Keratinocyte (primary cell): Measurements from ENCODE around the gene TBC1D5. TPM values are rescaled to one million over a fixed set of nuclear protein-coding genes. Genes with fewer than 3 reads are reported as not detected.
A peak's percentile ranks its signal among the peaks of the same experiment; 100 is the strongest.

Source experiments
- DNase-seq: peaks from one replicate; pipeline ENCODE4 v3.0.0-alpha.2; 2011; ENCODE audit warnings: low read depth, missing footprints, low spot score
- FAIRE-seq: peaks from 2 replicates; lab custom pipeline; 2011; peaks lifted over from hg19 to GRCh38; lab: Jason Lieb, UNC
- H2AFZ ChIP-seq: 2 replicates; pipeline ENCODE4 v1.6.0; 2012; ENCODE audit warnings: low read length, control low read depth, inconsistent platforms; ENCODE audit not compliant: control insufficient read depth
- H3K27ac ChIP-seq: 2 replicates; pipeline ENCODE4 v1.5.1; 2011; ENCODE audit warnings: low read length; ENCODE audit not compliant: control insufficient read depth, insufficient read depth
- H3K27me3 ChIP-seq: 3 replicates; pipeline ENCODE4 v1.6.0; 2011; ENCODE audit warnings: low read length; ENCODE audit not compliant: control insufficient read depth, insufficient read depth; ENCODE audit errors: extremely low read depth
- H3K36me3 ChIP-seq, 2 experiments: 2 replicates in 1 of 2; 3 replicates in 1 of 2; pipeline ENCODE4 v1.5.1; 2011; ENCODE audit warnings: low read length in 2 of 2, mild to moderate bottlenecking in 1 of 2; ENCODE audit not compliant: control insufficient read depth in 2 of 2, insufficient read depth in 2 of 2; ENCODE audit errors: extremely low read depth in 1 of 2
- H3K4me1 ChIP-seq: 3 replicates; pipeline ENCODE4 v1.5.1; 2011; ENCODE audit warnings: low read length; ENCODE audit not compliant: control insufficient read depth, insufficient read depth; ENCODE audit errors: extremely low read depth
- H3K4me2 ChIP-seq: 3 replicates; pipeline ENCODE4 v1.6.0; 2011; ENCODE audit warnings: low read depth, low read length; ENCODE audit not compliant: control insufficient read depth, insufficient read depth; ENCODE audit errors: extremely low read depth
- H3K4me3 ChIP-seq, 3 experiments: fragments of 200-600 bp in 1 of 3; sonication (generic) in 1 of 3; 2 replicates in 2 of 3; 3 replicates in 1 of 3; pipeline ENCODE4 v1.5.1; 2011 to 2016; ENCODE audit warnings: low read length in 3 of 3, mild to moderate bottlenecking in 3 of 3, control low read depth in 2 of 3, inconsistent platforms in 1 of 3, low read depth in 1 of 3, mixed read lengths in 1 of 3, mixed run types in 1 of 3, moderate library complexity in 1 of 3; ENCODE audit not compliant: control insufficient read depth in 2 of 3, insufficient read depth in 2 of 3; ENCODE audit errors: extremely low read depth in 1 of 3
- H3K79me2 ChIP-seq: 2 replicates; pipeline ENCODE4 v1.6.0; 2012; ENCODE audit warnings: low read length; ENCODE audit not compliant: control insufficient read depth, insufficient read depth
- H3K9ac ChIP-seq: 3 replicates; pipeline ENCODE4 v1.6.0; 2011; ENCODE audit warnings: low read length; ENCODE audit not compliant: control insufficient read depth, insufficient read depth; ENCODE audit errors: extremely low read depth
- H3K9me1 ChIP-seq: 3 replicates; pipeline ENCODE4 v1.6.0; 2011; ENCODE audit warnings: low read length; ENCODE audit not compliant: control insufficient read depth, insufficient read depth; ENCODE audit errors: extremely low read depth
- H3K9me3 ChIP-seq: 2 replicates; pipeline ENCODE4 v1.5.1; 2012; ENCODE audit warnings: low read depth, low read length; ENCODE audit not compliant: control insufficient read depth
- H4K20me1 ChIP-seq: 3 replicates; pipeline ENCODE4 v1.6.0; 2011; ENCODE audit warnings: low read length; ENCODE audit not compliant: control insufficient read depth, insufficient read depth; ENCODE audit errors: extremely low read depth
- CTCF ChIP-seq, 3 experiments: IDR thresholded peaks in 1 of 3; conservative IDR thresholded peaks in 1 of 3; optimal IDR thresholded peaks in 1 of 3; 2 replicates in 2 of 3; 3 replicates in 1 of 3; pipeline versions ENCODE3 to v1.5.1; 2011; ENCODE audit warnings: low read length in 3 of 3, mild to moderate bottlenecking in 3 of 3, moderate library complexity in 2 of 3, control low read depth in 1 of 3, inconsistent platforms in 1 of 3; ENCODE audit not compliant: insufficient read depth in 2 of 3; ENCODE audit errors: extremely low read depth in 1 of 3
- EZH2 ChIP-seq: IDR thresholded peaks from one replicate; pipeline ENCODE4 v1.6.1; 2012; ENCODE audit warnings: inconsistent platforms, mild to moderate bottlenecking, low read length, moderate library complexity
- dilution Hi-C: fragments of 300-500 bp; cut with MboI; formaldehyde crosslinking; loops from one replicate; pipeline ENCODE4 v1.7.0; 2020; ENCODE audit warnings: low sequenced_read_pairs; ENCODE audit not compliant: extremely low pct_ligation_motif_present
- polyA plus RNA-seq, 5 experiments: library from polyadenylated mRNA; depleted of rRNA in 3 of 5; stranded (reverse) in 3 of 5; stranded (forward) in 1 of 5; unstranded in 1 of 5; fragments of >200 nt; gene quantifications; 1 replicate in 1 of 5; 2 replicates in 3 of 5; 3 replicates in 1 of 5; pipeline versions ENCODE4 v1.2.1 to v1.2.3, GENCODE V29; 2011 to 2012; ENCODE audit warnings: missing spikeins in 2 of 5, low read depth in 1 of 5, low replicate concordance in 1 of 5

Gene TBC1D5
- polyA plus RNA-seq, 1 donor (not counting 4 experiments of a cell fraction or from before 2014, with no cell fraction given), result 25.8 TPM

- Histone ChIP-seq H3K27me3 (no peaks in the 10 kb centered on the region), H3K9me1 (no peaks in the 10 kb centered on the region), H3K9ac (no peak overlapping the region), H3K27ac (no peak overlapping the region), H3K9me3 (no peaks in the 10 kb centered on the region), H3K4me1 (peaks cover 16% of the 10 kb centered on the region), H2AFZ (no peak overlapping the region), H3K36me3 (no peaks in the 10 kb centered on the region), H3K4me2 (peak overlapping the region; percentile 51), H3K79me2 (no peaks in the 10 kb centered on the region), H3K4me3 (no peak overlapping the region), H4K20me1 (peaks cover 4% of the 10 kb centered on the region)
- dilution Hi-C loops, result no loop called here
- DNase-seq (peak; percentile 26), FAIRE-seq (peak; percentile 74)
- TF ChIP-seq CTCF (optimal IDR thresholded peaks at IDR 0.05 in 1 of 3, IDR thresholded peaks at IDR 0.05 in 1 of 3, conservative IDR thresholded peaks at IDR 0.05 in 1 of 3; ENCODE audit: extremely low read depth in 1 of 3, insufficient read depth in 2 of 3, low read length in 3 of 3), result no peak
- no peak for TF ChIP-seq EZH2
These were observed 137.4 kb downstream of the TBC1D5 start for GRCh38 chr3:17605032-17605431.

GRCh38 chr3:17602126-17602525 is 140.3 kb downstream of the TBC1D5 start:
- no peaks in the 10 kb centered on the region for H3K9me1 ChIP-seq
- peak overlapping the region; percentile 5 for H3K4me2 ChIP-seq
- H4K20me1 ChIP-seq, result peaks cover 4% of the 10 kb centered on the region
- H2AFZ ChIP-seq, result no peak overlapping the region
- no peak overlapping the region for H3K9ac ChIP-seq
- FAIRE-seq (peak; percentile 88), DNase-seq (no peak)
- H3K27me3 ChIP-seq, result no peaks in the 10 kb centered on the region
- TF ChIP-seq CTCF (optimal IDR thresholded peaks at IDR 0.05 in 1 of 3, IDR thresholded peaks at IDR 0.05 in 1 of 3, conservative IDR thresholded peaks at IDR 0.05 in 1 of 3; ENCODE audit: extremely low read depth in 1 of 3, insufficient read depth in 2 of 3, low read length in 3 of 3) (no peak), EZH2 (no peak)
- H3K9me3 ChIP-seq, result no peaks in the 10 kb centered on the region
- dilution Hi-C loops, result no loop called here
- peaks cover 16% of the 10 kb centered on the region for H3K4me1 ChIP-seq
- H3K79me2 ChIP-seq, result no peaks in the 10 kb centered on the region
- no peak overlapping the region for H3K4me3 ChIP-seq
- no peaks in the 10 kb centered on the region for H3K36me3 ChIP-seq
- no peak overlapping the region for H3K27ac ChIP-seq
